NB4 (cell line): ENCODE measurements around the gene ZBTB40.

ENCODE experiments used
- CTCF ChIP-seq: IDR thresholded peaks from one replicate; pipeline ENCODE4 v1.5.1; 2012; ENCODE audit warnings: low read depth, low read length
- MAX ChIP-seq: IDR thresholded peaks from 2 replicates; pipeline ENCODE4 v1.6.1; 2011; ENCODE audit warnings: low read depth, low read length

- TF ChIP-seq MAX (no peak), CTCF (no peak)
Measured at GRCh38 chr1:22471610-22472009, 20.0 kb downstream of the ZBTB40 start.
